Umbilical cord (tissue), 2 donors: ENCODE measurements around the gene NDUFS2. TPM values are rescaled to one million over a fixed set of nuclear protein-coding genes. Genes with fewer than 3 reads are reported as not detected.
"Not testable (repeated sequence)": the region's sequence is repeated elsewhere in the genome, so short reads cannot be mapped to it uniquely, and the experiment has no call there.

ENCODE experiments used
- DNase-seq: peaks from one replicate; pipeline ENCODE4 v3.0.0-alpha.2; 2015; ENCODE audit warnings: low spot score
- total RNA-seq: library from RNA; depleted of rRNA; stranded (reverse); fragments of >200 nt; gene quantifications from one replicate; pipeline ENCODE4 v1.2.3, GENCODE V29; 2014; ENCODE audit warnings: low replicate concordance; ENCODE audit not compliant: insufficient read depth

Gene NDUFS2
- total RNA-seq, 1 donor from 2014 or later, result 35.2 TPM

- DNase-seq, result not testable (repeated sequence)
These were observed 47.9 kb downstream of the NDUFS2 start for GRCh38 chr1:161250100-161250499.

GRCh38 chr1:161250829-161251228 is 48.7 kb downstream of the NDUFS2 start:
- DNase-seq, result no peak

GRCh38 chr1:161251579-161251978 is 49.4 kb downstream of the NDUFS2 start:
- DNase-seq, result no peak

- DNase-seq, result not testable (repeated sequence)
These were observed 53.1 kb downstream of the NDUFS2 start for GRCh38 chr1:161255302-161255701.

GRCh38 chr1:161255955-161256520 is 53.9 kb downstream of the NDUFS2 start:
- not testable (repeated sequence) for DNase-seq

- DNase-seq, result not testable (repeated sequence)
These were observed 54.9 kb downstream of the NDUFS2 start for GRCh38 chr1:161257109-161257508.

GRCh38 chr1:161258439-161259344 is 56.5 kb downstream of the NDUFS2 start, which contains the start of gene PCP4L1:
TSS of gene PCP4L1 (plus strand) at chr1:161258745. CDS start at chr1:161258975, 230 bp downstream.
- peak; percentile 84 for DNase-seq

- no peak for DNase-seq
These were observed 57.2 kb downstream of the NDUFS2 start for GRCh38 chr1:161259345-161259702.

GRCh38 chr1:161259765-161260164 is 57.6 kb downstream of the NDUFS2 start:
- DNase-seq, result no peak

- peak; percentile 75 for DNase-seq
These were observed 58.5 kb downstream of the NDUFS2 start for GRCh38 chr1:161260376-161261260.

GRCh38 chr1:161261261-161262235 is 59.4 kb downstream of the NDUFS2 start:
- DNase-seq, result peak; percentile 23

Other genes starting within 250 kb of the NDUFS2 start
- gene ITLN2, start 247.6 kb upstream of the NDUFS2 start, total RNA-seq, result not detected
- 30.6 TPM for gene F11R, start 181.2 kb upstream of the NDUFS2 start, total RNA-seq
- gene TSTD1, start 163.4 kb upstream of the NDUFS2 start, total RNA-seq, result 40.9 TPM
- 33.9 TPM for gene USF1, start 156.4 kb upstream of the NDUFS2 start, total RNA-seq
- gene ARHGAP30, start 132.5 kb upstream of the NDUFS2 start, total RNA-seq, result 4.6 TPM
- 6.3 TPM for gene NECTIN4, start 112.8 kb upstream of the NDUFS2 start, total RNA-seq
- 10.6 TPM for gene KLHDC9, start 104.0 kb upstream of the NDUFS2 start, total RNA-seq
- 2.4 TPM for gene PFDN2, start 84.3 kb upstream of the NDUFS2 start, total RNA-seq
- 30.6 TPM for gene NIT1, start 84.3 kb upstream of the NDUFS2 start, total RNA-seq
- 20.9 TPM for gene DEDD, start 69.7 kb upstream of the NDUFS2 start, total RNA-seq
- 96.8 TPM for gene UFC1, start 48.4 kb upstream of the NDUFS2 start, total RNA-seq
- gene USP21, start 42.9 kb upstream of the NDUFS2 start, total RNA-seq, result 30.1 TPM
- 17.3 TPM for gene PPOX, start 35.9 kb upstream of the NDUFS2 start, total RNA-seq
- 9.1 TPM for gene B4GALT3, start 24.9 kb upstream of the NDUFS2 start, total RNA-seq
- gene ADAMTS4, start 3.3 kb upstream of the NDUFS2 start, total RNA-seq, result 7.5 TPM
- 52.5 TPM for gene FCER1G, start 12.9 kb downstream of the NDUFS2 start, total RNA-seq
- not detected for gene APOA2, start 21.3 kb downstream of the NDUFS2 start, total RNA-seq
- gene TOMM40L, start 23.7 kb downstream of the NDUFS2 start, total RNA-seq, result 7.5 TPM
- gene NR1I3, start 35.8 kb downstream of the NDUFS2 start, total RNA-seq, result 0.48 TPM
- gene PCP4L1, start 56.4 kb downstream of the NDUFS2 start, total RNA-seq, result 8.2 TPM
- 0.48 TPM for gene MPZ, start 107.6 kb downstream of the NDUFS2 start, total RNA-seq
- 35.9 TPM for gene SDHC, start 112.0 kb downstream of the NDUFS2 start, total RNA-seq
- gene CFAP126, start 165.5 kb downstream of the NDUFS2 start, total RNA-seq, result not detected